ENCODE results near the gene DDR2.
A peak's percentile ranks its signal among the peaks of the same experiment; 100 is the strongest.

Gene DDR2

GRCh38 chr1:162631546-162632191, 595 bp upstream of the DDR2 start:
- DNase-seq: no peak

GRCh38 chr1:162632698-162633080, 425 bp downstream of the DDR2 start:
- DNase-seq: no peak

GRCh38 chr1:162633081-162633762, 958 bp downstream of the DDR2 start:
- DNase-seq: no peak

- DNase-seq: no peak
Measured at GRCh38 chr1:162635418-162635817, 3.2 kb downstream of the DDR2 start.

GRCh38 chr1:162639718-162640117, 7.5 kb downstream of the DDR2 start:
- DNase-seq: no peak

GRCh38 chr1:162641114-162641513, 8.8 kb downstream of the DDR2 start:
- no peak for DNase-seq

GRCh38 chr1:162644986-162645314, 12.7 kb downstream of the DDR2 start:
- no peak for DNase-seq

- DNase-seq: no peak
Measured at GRCh38 chr1:162645666-162646065, 13.4 kb downstream of the DDR2 start.

GRCh38 chr1:162649583-162649982, 17.3 kb downstream of the DDR2 start:
- no peak for DNase-seq

- no peak for DNase-seq
Measured at GRCh38 chr1:162654915-162655620, 22.8 kb downstream of the DDR2 start.

- no peak for DNase-seq
Measured at GRCh38 chr1:162656266-162656665, 24.0 kb downstream of the DDR2 start.

GRCh38 chr1:162660574-162660973, 28.3 kb downstream of the DDR2 start:
- no peak for DNase-seq

- no peak for DNase-seq
Measured at GRCh38 chr1:162661336-162661735, 29.1 kb downstream of the DDR2 start.

- no peak for DNase-seq
Measured at GRCh38 chr1:162662013-162662412, 29.7 kb downstream of the DDR2 start.

GRCh38 chr1:162663086-162663485, 30.8 kb downstream of the DDR2 start:
- DNase-seq: no peak

GRCh38 chr1:162663589-162664106, 31.4 kb downstream of the DDR2 start:
- peak; percentile 3 for DNase-seq

GRCh38 chr1:162666006-162666645, 33.9 kb downstream of the DDR2 start:
- no peak for DNase-seq

- no peak for DNase-seq
Measured at GRCh38 chr1:162667381-162668080, 35.3 kb downstream of the DDR2 start.

- no peak for DNase-seq
Measured at GRCh38 chr1:162670928-162671663, 38.8 kb downstream of the DDR2 start.

- DNase-seq: no peak
Measured at GRCh38 chr1:162671664-162672410, 39.6 kb downstream of the DDR2 start.

- no peak for DNase-seq
Measured at GRCh38 chr1:162672622-162673260, 40.5 kb downstream of the DDR2 start.

All from suppressor macrophage treated with lipopolysaccharide for 4 hours (primary cell).